ENCODE measurements around the gene LMO2. TPM values are rescaled to one million over a fixed set of nuclear protein-coding genes. Genes with fewer than 3 reads are reported as not detected.
A peak's percentile ranks its signal among the peaks of the same experiment; 100 is the strongest.

The LMO2 gene
- polyA plus RNA-seq, 3 donors: 4.6 to 44.0 (median 21.5) TPM

DNA sequence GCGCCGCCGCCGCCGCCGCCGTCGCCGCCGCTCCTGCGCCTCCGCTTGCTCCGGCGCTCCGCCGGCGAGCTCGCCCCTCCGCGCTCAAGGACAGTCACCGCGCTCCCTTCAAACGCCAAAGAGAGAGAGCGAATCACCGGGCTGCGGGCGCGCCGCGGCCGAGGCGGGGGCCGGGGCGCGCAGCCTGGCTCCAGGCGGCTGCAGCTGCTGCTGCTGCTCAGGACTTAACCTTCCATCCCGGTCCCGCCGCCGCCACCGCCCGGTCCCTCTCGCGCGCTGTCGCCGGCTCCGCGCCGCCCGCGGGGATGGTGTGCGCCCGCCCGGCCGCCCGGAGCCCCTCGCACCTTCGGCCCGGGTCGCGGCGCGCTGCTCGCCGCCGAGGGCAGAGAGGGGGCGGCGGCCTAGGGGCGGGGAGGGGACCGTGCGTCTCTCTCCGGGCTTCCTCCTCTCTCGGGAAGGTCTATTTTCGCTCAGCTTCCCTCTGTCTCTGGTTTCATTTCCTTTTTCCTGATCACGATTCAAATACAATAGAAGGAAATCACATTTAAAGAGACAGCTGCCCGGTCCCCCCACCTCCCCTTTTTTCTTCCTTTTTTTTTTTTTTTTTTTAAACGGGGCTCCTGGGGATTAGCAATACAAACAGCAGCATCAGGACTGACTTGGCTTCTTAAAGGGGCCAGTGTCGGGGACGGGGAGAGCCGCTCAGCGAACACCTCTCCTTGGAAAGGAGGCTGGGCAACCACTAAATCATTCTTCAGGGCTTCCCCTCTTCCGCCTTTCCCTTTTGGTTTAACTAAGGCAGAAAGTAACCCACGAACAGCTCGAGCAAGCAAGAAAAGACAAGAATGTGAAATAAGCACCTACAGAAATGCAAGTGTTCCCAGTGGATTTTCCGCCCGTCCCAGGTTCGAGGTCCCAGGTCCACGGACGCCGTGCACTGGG, 22.1 kb downstream of the LMO2 start:
- 0 to 1% (median 1%) methylated on average over 66 to 91 of the region's 91 CpGs for WGBS, 3 donors
- peak overlapping the region; percentile 15 for H3K27ac ChIP-seq (ENCODE audit: low read depth, low read length)

DNA sequence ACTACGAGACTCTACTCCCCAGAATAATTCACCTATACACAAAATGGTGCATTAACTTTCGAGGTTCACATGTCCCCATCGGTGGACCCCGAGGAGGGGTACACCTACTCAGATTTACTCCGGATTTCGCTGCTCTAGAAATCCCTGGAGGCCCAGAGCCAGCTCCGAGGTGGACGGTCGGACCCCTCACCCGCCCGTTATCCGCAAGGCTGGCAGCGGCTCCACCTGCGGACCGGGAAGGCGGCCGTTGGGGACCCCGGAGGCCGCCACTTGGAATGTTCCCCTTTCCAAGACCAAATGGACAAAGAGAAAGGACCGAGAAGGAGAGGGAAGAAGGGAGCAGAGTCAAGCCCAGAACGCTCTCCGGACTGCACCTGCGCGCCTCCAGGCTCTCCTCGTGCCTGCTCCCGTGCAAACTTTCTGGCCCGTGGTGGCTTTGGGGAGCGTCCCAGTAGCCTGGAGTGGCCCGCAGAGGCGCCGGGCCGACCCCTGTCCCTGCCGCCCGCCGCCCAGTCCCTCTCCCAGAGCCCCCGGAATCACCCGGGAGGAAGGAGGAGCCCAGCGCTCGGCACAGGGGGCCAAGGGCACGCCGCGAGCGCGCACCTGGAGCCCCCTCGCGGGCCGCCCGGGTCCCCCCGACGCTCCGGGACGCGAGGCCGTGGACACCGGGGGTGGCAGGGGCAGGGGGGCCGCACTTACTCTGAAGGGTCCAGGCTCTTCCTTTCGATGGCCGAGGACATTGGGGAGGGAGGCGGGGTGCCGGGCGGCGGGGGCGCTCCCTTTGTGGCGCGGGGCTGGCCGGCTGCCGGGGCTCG, 23.0 kb downstream of the LMO2 start:
- H3K27ac ChIP-seq (ENCODE audit: low read depth, low read length): peak overlapping the region; percentile 15
- WGBS, 3 donors: 1 to 3% (median 2%) methylated on average over 50 to 68 of the region's 68 CpGs

DNA sequence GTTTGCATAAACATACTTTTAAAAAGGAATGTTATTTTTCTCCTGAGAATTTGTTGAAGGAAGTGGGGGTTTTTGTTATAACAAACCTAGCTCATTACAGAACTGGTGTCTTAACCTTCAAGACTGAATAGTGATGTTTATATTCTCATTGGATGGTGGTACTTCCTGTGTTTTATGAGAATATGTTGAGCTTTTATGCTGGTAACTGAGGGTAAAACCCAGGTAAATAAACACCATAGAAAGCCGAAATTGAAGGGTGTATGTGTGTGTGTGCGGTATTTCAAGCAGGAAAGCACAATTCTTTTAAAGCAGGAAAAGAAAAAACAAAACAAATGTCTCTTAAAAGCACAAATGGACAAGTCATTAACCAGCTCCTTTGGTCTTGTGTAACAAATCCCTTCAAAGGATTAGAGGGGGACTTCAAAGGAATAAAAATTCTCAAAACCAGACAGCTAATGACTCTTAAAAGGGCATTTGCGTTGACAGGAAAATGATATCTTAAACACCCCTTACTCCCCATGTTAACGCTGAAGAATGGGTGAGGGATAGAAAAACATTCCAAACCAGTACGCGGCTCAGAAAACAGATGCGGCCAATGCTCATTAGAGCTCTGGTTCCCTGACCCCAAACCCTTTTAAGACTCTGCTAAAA, 23.8 kb downstream of the LMO2 start:
- H3K27ac ChIP-seq (ENCODE audit: low read depth, low read length): no peak overlapping the region
- 22 to 36% (median 30%) methylated on average over 7 of the region's 7 CpGs for WGBS, 3 donors

DNA sequence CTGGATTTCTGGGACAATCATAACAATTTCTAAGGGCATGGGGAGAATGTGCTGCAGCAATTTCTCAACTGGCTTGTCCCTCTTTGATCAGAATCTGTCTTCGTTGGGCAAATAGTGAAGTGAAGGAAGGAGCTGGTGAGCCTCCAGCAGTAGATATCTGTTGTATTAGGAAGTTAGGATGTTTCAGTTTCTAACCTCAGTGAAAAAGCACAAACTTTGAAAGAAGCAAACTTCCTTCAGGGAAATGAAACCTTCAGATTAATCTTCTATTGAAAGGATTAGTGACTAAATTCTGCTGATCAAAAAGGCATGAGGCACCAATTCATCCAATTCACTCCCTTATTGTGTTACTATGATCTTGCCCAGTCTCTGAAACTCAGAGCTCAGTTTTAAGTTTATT, 24.3 kb downstream of the LMO2 start:
- no peak overlapping the region for H3K27ac ChIP-seq (ENCODE audit: low read depth, low read length)

DNA sequence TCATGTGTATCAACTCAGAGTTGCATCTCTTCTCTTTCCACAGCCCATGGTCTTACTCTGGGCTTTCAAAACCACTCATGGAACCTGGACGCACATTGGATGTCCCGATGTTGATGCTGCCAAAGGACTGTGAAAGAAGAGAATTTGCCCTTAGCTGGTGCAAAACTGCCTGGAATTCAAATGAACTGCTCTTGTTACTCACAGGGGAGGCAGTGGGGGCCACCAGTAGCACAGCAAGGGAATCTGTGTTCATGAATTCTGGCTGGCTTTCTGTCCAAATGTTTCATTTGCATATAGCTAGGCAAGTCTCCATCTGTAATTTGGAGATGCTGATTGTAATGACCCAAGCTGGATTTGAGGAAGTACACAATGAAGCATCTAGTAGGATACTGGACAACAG, 24.9 kb downstream of the LMO2 start:
- 57 to 68% (median 58%) methylated on average over 2 of the region's 2 CpGs for WGBS, 3 donors
- H3K27ac ChIP-seq (ENCODE audit: low read depth, low read length): no peak overlapping the region

More for the DNA sequence above, 24.3 kb downstream of the LMO2 start:
- 27 to 50% (median 33%) methylated on average over 1 of the region's 1 CpG for WGBS, 3 donors

DNA sequence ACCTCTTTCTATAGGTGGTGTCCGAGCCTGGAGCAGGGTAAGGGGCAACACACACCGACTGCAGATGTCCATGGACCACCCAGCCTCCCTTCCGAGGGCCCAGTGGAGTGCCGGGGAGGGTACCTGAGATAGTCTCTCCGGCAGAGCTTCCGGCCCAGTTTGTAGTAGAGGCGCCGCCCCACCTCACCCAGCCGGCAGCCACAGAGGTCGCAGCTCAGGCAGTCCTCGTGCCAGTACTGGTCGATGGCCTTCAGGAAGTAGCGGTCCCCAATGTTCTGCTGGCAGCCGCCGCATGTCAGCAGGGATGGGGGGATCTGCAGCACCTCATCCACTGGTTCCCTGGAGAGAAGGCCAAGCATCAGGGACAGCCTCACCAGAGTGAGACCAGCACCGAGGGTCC, 27.4 kb downstream of the LMO2 start:
- no peak overlapping the region for H3K27ac ChIP-seq (ENCODE audit: low read depth, low read length)
- WGBS, 3 donors: 60 to 68% (median 67%) methylated on average over 14 to 16 of the region's 16 CpGs

DNA sequence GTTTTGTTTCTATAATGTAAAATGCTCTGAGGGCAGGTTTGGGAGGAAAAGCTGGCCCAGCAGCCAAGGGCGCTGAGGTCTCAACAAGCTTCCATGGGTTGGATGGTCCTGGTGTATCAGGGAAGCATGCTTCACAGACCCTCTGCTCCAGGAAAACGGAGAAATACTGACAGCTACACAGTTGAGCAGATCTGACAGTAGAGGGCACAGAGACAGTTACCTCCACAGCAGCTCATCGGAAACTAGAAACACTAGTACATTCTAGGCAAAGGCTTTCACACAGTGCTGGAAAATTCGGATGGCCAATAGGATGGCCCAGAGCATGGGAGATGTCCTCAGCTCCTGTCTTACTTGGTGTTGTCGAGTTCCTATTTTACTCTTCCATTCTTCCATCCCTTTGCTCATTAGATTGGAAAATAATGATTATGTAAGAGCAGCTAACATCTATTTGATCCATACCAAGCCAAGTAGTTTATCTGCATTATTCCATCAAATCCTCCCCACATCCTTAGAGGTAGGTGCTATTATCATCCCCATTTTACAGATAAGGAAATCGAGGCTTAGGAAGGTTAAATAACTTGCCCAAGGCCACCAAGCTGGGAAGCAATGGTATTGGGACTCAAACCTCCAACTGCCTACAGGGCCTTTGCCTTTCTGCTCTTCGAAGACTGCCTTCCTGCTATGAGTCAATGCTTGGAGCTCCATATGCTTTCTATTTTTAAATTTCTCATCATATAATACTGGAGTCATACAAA, 28.3 kb downstream of the LMO2 start:
- no peak overlapping the region for H3K27ac ChIP-seq (ENCODE audit: low read depth, low read length)
- WGBS, 3 donors: 81 to 86% (median 86%) methylated on average over 7 of the region's 7 CpGs

DNA sequence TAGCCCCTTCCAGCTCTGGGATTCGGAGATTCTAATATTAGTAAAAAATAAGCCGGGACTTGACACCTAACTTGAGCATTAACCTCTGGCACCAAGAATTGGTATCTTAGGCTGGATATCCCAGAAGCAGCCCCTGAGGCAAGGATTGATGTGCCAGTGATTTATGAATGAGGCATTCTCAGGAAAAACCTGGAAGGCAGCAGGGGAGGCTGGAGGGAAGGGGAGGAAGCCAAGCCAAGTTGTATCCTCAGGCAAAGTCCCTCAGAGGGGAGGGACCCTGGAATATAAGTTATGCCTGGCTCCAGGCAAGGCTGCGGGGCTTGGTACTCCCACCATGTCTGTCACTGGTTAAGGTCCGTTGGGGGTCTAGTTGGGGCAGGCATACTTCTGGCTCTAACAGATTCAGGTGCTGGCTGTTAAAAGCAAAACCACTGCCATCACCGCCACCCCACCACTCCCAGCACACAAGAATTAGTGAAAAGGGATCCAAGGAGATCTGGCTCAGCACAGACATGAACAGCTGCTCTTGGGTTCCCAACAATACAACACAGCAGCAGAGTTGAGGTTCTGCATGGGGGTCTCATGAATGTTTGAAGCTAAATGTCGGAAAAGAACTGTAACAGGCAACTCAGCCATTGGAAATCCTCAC, 29.8 kb downstream of the LMO2 start:
- H3K27ac ChIP-seq (ENCODE audit: low read depth, low read length): no peak overlapping the region
- 81 to 85% (median 82%) methylated on average over 6 of the region's 6 CpGs for WGBS, 3 donors

DNA sequence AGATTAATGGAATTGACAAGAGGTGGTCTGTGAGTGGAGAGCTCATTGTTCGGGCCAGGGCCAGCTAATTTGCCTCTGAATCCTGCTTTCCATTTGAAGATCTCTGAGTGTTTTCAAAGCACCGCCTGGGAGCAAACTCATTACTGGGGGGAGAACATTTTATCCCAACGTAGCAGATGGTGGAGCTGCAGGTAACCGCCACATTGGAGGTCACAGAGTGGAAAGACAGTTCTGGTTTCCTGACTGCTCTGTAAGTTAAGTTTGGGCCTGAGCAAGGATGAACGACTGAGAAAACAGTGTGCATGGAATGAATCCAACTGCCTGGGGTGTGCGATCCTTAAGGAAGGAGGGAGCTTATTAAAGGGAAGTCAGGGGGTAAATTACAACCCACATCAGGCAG, 30.5 kb downstream of the LMO2 start:
- no peak overlapping the region for H3K27ac ChIP-seq (ENCODE audit: low read depth, low read length)
- 62 to 76% (median 69%) methylated on average over 6 of the region's 6 CpGs for WGBS, 3 donors

DNA sequence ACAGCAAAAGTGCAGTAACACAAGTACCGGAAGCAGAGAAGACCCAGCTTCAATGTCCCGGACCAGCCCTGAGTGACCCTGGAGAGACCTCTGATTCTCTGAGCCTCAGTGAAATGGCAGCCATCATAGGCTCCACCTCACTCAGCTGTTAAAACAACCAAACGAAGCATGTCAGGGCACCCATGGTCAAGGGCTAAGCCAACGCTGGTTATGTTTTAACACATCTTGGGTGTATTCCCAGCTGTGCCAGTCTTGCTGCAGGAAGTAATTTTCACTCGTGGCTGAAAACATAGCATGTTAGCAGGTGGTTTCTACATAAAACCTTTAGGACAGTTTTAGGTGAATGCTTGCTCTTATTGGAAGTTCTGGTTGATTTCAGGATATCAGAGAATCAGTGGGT, 30.9 kb downstream of the LMO2 start:
- 45 to 74% (median 65%) methylated on average over 5 of the region's 5 CpGs for WGBS, 3 donors
- no peak overlapping the region for H3K27ac ChIP-seq (ENCODE audit: low read depth, low read length)

DNA sequence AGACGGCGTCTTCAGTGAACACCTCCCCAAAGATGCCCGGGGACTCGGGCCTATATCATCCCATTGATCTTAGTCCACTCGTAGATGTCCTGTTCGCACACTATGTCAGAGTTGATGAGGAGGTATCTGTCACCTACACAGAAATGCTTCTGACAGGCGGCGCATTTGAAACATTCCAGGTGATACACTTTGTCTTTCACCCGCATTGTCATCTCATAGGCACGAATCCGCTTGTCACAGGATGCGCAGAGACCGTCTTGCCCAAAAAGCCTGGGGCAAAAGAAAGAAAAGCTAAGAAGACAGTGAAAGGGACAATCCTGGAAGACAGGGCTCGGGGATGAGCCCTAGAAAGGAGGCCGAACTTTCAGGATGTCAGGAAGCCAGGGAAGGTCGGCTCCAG, 32.6 kb downstream of the LMO2 start:
- no peak overlapping the region for H3K27ac ChIP-seq (ENCODE audit: low read depth, low read length)
- 91 to 94% (median 93%) methylated on average over 16 of the region's 16 CpGs for WGBS, 3 donors

DNA sequence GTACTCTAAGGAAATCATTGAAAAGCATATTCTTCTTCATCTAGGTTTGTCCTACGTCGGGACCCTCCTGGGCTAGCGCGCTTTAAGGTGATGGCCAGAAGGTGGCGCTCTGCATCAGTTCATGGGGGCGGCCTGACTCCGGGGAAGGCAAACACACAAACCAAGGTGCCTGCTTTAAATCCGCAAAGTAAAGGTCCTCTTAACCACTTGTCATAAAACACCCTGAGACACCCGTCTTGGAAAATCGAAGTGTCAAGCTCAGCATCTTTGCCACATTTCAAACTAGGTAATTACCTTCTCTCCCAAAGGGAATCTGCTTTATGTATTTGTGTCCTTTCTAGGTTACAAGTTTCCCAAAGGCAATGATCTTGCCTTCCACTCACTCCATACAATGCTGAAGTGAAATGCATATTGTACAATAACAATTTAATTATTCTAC, 33.9 kb downstream of the LMO2 start:
- no peak overlapping the region for H3K27ac ChIP-seq (ENCODE audit: low read depth, low read length)
- 2 to 3% (median 2%) methylated on average over 10 of the region's 10 CpGs for WGBS, 3 donors

DNA sequence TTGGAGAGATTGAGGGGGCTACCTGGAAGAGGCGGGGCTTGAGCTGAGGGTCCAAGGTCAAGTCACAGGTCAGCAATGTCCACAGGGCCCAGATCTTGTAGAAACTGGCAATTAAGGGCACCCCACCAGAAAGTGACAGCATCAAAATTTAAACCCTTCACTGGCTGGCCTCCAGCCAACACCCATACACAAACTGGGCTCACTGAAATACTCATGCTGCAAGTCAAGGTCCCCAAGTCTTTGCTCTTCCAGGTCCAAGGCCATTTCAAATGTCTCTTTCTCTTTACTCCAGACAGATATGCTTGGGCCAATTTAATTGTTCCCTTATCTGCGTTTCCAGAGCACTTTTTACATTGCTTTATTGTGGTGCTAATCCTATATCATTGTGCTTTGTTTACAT, 36.4 kb downstream of the LMO2 start:
- 59 to 82% (median 80%) methylated on average over 2 of the region's 2 CpGs for WGBS, 3 donors
- H3K27ac ChIP-seq (ENCODE audit: low read depth, low read length): no peak overlapping the region

DNA sequence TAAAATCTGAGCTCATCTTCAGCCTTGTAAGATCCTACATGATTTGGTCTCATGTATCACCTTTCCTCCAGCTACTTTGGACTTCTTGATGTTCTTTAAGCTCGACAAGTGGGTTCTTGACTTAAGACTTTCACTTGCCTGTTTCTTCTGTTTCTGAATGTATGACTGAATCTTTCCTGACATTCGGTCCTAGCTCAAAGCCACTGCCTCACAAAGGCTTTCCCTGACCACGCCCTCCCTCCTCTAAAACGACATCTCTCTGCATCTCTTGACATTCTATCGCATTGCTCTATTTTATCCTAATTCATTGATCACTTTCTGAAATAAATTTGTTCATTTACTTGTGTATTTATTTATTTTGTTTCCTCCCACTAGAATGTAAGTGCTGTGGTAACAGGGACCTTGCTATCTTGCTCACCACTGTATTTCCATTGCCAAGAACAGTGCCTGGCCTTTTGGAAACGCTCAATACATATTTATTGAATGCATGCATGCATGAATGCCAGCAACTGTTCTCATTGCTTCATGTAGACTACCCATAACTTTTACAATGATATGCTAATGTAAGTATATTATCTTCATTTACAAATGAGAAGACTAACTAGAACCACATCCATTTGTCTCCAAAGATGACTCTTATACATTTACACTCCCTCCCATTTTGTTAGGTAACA, 43.0 kb downstream of the LMO2 start:
- WGBS, 3 donors: 77 to 88% (median 87%) methylated on average over 6 of the region's 6 CpGs
- no peak overlapping the region for H3K27ac ChIP-seq (ENCODE audit: low read depth, low read length)

DNA sequence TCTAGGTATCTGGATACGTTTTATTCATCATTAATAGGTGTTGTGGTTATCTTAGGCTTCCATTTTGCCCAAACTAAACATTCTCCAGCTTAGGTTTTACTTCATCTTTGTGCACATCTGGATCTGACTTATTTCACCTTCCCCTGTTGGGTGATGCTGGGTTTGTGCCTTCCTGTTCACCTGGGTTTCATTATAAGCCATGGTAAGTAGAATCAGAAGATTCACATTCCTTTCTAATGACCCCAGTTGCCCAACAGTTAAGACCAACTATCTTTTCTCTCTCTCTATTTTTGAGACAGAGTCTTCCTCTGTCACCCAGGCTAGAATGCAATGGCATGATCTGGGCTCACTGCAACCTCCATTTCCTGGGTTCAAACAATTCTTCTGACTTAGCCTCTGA, 44.6 kb downstream of the LMO2 start:
- H3K27ac ChIP-seq (ENCODE audit: low read depth, low read length): no peak overlapping the region
- WGBS, 3 donors: 83 to 88% (median 87%) methylated on average over 1 of the region's 1 CpG

DNA sequence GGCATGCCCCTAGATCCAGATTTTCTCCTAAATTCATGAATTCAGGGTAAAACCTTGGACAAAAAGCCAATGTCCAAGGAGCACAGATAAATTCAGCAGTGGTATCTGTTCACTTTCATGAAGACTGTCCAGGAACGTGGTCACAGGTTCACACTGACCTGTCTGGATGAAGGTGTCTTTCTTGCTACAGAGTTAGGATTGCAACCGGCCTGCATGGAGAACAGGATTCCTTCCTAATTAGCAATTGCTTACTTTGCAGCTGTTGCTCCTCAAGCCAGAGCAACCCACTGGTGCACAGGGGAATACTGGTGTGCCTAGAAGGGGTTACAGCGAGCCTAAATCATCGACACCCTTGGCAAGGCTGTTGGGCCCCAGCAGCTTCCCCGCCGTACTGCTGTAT, 47.6 kb downstream of the LMO2 start:
- WGBS, 3 donors: 88 to 91% (median 89%) methylated on average over 6 of the region's 6 CpGs
- no peak overlapping the region for H3K27ac ChIP-seq (ENCODE audit: low read depth, low read length)

DNA sequence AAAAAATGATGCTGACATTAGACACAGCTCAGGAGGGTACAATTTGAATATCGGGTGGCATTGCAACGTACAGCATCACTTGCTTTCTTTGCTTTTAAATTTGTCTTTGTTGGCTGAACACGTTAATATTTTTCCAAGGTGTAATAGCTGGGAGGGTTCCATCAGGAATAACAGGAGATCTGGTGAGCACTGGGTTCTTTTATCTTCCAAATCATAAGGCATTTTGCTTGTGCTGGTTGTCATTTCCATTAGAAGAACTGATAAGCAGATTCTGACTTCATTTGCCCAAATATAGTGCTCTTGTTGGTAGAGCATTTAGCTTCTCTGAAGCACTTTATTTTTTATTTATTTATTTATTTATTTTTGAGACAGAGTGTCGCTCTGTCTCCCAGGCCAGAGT, 48.9 kb downstream of the LMO2 start:
- 65 to 83% (median 80%) methylated on average over 4 of the region's 4 CpGs for WGBS, 3 donors
- no peak overlapping the region for H3K27ac ChIP-seq (ENCODE audit: low read depth, low read length)
